22Rv1 (cell line): ENCODE data around the gene COA8.

ENCODE experiments used
- ZFX ChIP-seq: fragments of 450-650 bp; IDR thresholded peaks from 2 replicates; pipeline ENCODE4 v1.6.1; 2017; ENCODE audit warnings: antibody characterized with exemption, borderline replicate concordance
- TF ChIP-seq, protein P1 (sequence below): fragments of 450-650 bp; IDR thresholded peaks from 2 replicates; pipeline ENCODE4 v1.5.1; 2017; ENCODE audit warnings: mild to moderate bottlenecking

DNA sequence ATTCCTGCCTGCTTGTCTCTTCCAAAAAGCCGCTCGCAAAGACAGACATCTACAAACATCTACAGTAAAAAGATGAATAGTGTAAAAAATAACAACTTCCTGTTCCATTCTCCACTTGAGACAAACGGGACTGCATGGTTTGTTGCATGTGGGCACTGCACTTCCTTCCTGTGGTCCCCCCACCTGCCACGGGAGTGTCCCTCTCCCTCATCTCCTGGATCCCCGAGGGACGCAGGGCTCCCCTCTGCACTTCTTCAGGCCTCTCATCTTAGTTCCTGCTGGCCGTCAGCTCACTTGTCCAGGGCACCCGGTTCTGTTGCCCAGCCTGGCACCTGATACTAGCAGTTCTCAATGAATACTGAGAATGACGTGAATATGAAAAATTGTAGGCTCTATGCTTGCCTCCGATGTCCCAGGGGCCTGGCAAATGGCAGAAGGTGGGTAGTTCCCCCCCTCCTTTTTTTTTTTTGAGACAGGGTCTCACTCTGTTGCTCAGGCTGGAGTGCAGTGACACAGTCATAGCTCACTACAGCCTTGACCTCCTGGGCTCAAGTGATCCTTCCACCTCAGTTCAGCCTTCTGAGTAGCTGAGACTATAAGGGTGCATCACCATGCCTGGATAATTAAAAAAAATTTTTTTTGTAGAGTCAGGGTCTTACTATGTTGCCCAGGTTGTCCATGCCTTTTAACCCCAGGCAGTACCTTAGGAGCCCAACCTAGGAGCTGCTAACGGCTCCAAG is 62.8 kb downstream of the COA8 start:
- TF ChIP-seq, protein P1, sequence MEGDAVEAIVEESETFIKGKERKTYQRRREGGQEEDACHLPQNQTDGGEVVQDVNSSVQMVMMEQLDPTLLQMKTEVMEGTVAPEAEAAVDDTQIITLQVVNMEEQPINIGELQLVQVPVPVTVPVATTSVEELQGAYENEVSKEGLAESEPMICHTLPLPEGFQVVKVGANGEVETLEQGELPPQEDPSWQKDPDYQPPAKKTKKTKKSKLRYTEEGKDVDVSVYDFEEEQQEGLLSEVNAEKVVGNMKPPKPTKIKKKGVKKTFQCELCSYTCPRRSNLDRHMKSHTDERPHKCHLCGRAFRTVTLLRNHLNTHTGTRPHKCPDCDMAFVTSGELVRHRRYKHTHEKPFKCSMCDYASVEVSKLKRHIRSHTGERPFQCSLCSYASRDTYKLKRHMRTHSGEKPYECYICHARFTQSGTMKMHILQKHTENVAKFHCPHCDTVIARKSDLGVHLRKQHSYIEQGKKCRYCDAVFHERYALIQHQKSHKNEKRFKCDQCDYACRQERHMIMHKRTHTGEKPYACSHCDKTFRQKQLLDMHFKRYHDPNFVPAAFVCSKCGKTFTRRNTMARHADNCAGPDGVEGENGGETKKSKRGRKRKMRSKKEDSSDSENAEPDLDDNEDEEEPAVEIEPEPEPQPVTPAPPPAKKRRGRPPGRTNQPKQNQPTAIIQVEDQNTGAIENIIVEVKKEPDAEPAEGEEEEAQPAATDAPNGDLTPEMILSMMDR: no peak
- no peak for TF ChIP-seq ZFX
